Mucosa of stomach (tissue), 1 donor: Measurements from ENCODE around the gene OR52B2.

ENCODE experiments used
- H3K27me3 ChIP-seq: one replicate; pipeline ENCODE4 v1.7.0; 2013; ENCODE audit warnings: mild to moderate bottlenecking, low read length; ENCODE audit not compliant: control insufficient read depth, insufficient read depth
- H3K36me3 ChIP-seq: one replicate; pipeline ENCODE4 v1.7.0; 2013; ENCODE audit warnings: low read length; ENCODE audit not compliant: control insufficient read depth, insufficient read depth
- H3K4me1 ChIP-seq: one replicate; pipeline ENCODE4 v1.7.0; 2013; ENCODE audit warnings: mild to moderate bottlenecking, low read length; ENCODE audit not compliant: control insufficient read depth, insufficient read depth
- H3K4me3 ChIP-seq: one replicate; pipeline ENCODE4 v1.7.0; 2013; ENCODE audit warnings: low read length
- H3K9ac ChIP-seq: one replicate; pipeline ENCODE4 v1.7.0; 2013; ENCODE audit warnings: mild to moderate bottlenecking, low read length, moderate library complexity
- H3K9me3 ChIP-seq: one replicate; pipeline ENCODE4 v1.7.0; 2013; ENCODE audit warnings: mild to moderate bottlenecking, low read length, moderate library complexity; ENCODE audit not compliant: control insufficient read depth
- donor health status: Pancreatic carcinoma.

OR52B2 gene

GRCh38 chr11:6170226-6170625 is at the start of gene OR52B2:
Gene OR52B2, minus strand, starts transcription at chr11:6170326. Its CDS starts 0 bp downstream, at chr11:6170326.
- H3K27me3 ChIP-seq, result no peaks in the 10 kb centered on the region

GRCh38 chr11:6219359-6219758 is 49.2 kb upstream of the OR52B2 start:
- no peaks in the 10 kb centered on the region for H3K9me3 ChIP-seq
- H3K4me3 ChIP-seq, result no peak overlapping the region
- H3K27me3 ChIP-seq, result no peaks in the 10 kb centered on the region
- H3K9ac ChIP-seq, result no peak overlapping the region
- H3K36me3 ChIP-seq, result peaks cover 13% of the 10 kb centered on the region
- peaks cover 11% of the 10 kb centered on the region for H3K4me1 ChIP-seq

More at GRCh38 chr11:6170226-6170625, at the start of gene OR52B2:
- Histone ChIP-seq H3K4me3 (no peak within 1 kb of the TSS), H3K9me3 (no peaks in the 10 kb centered on the region), H3K9ac (no peak within 1 kb of the TSS), H3K36me3 (no peaks in the 10 kb centered on the region), H3K4me1 (no peaks in the 10 kb centered on the region)

- Histone ChIP-seq H3K36me3 (peaks cover 22% of the 10 kb centered on the region), H3K9ac (no peak overlapping the region), H3K9me3 (no peaks in the 10 kb centered on the region), H3K27me3 (no peaks in the 10 kb centered on the region), H3K4me1 (peaks cover 11% of the 10 kb centered on the region), H3K4me3 (no peak overlapping the region)
Observed at GRCh38 chr11:6217722-6218121, 47.6 kb upstream of the OR52B2 start.

DNA sequence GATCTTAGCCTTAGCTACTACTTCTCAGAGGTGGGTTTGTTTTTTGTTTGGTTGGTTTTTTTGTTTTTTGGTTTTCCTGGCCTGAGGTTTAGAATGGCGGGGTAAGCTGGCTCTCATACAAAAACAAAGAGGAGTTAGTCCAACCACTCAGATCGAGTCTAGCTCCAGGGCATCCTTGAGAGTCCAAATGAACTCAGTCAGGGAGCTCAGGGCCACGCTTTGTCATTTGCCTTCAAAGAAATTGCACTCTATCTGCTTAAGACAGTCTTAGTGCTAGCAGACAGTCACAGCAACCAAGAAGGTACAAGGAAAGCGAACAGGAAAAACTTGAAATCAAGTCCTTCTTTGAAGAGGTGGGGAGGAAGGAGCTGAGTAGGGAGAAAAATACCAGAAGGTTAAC is 46.4 kb upstream of the OR52B2 start:
- no peak overlapping the region for H3K4me3 ChIP-seq
- H3K9ac ChIP-seq, result no peak overlapping the region
- no peaks in the 10 kb centered on the region for H3K9me3 ChIP-seq
- peaks cover 11% of the 10 kb centered on the region for H3K4me1 ChIP-seq
- peaks cover 22% of the 10 kb centered on the region for H3K36me3 ChIP-seq
- H3K27me3 ChIP-seq, result no peaks in the 10 kb centered on the region

DNA sequence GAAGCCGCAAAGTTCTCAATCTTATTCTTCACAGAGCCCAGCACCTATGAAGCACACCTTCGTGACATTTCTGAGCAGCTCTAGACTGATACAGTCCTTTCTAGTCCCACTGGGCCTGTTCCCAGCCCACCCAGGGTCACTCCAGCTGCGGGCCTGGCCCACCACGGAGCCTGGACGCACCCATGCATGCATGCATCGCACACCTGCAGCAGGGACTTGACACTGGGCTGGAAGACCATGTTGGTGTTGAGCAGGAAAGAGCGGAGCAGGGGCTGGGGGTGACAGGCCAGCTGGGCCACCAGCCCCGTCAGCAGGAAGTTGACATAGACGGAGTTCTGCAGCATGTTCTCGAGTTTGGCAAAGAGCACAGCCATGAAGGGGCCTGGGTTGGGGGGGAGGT is 44.4 kb upstream of the OR52B2 start:
- Histone ChIP-seq H3K4me3 (no peak overlapping the region), H3K4me1 (peaks cover 6% of the 10 kb centered on the region), H3K9me3 (no peaks in the 10 kb centered on the region), H3K27me3 (no peaks in the 10 kb centered on the region), H3K9ac (no peak overlapping the region), H3K36me3 (peaks cover 22% of the 10 kb centered on the region)

DNA sequence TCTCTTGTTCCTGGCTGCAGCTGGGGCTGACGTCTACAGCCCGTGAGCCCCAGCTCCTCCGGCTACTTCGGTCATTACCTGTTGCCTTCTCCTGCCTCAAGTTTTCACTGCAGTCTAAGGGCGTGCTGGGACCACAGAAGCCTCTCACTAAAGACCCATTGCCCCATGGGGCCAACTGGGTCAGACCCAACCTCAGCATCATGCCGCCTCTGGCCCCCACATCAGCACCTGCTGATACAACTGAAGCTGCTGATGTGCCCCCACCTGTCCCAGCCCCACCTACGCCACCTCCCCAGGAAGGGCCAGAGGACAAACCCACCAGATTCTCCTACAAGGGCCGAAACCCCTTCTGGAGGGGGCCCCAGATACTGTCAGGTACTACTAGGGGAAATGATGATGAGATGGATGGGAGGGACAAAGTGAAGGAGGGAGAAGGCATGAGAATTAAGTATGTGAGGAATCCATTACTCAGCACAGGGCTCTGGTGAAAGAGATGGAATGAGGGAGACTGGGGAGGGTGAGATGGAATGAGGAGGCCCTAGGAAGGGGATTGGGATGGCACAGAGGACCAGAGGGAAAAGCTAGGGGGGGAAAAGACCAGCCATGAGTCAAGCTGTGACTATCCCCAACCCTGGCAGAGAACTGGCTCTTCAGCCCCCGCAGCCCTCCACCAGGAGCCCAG is 40.3 kb upstream of the OR52B2 start:
- Histone ChIP-seq H3K27me3 (no peaks in the 10 kb centered on the region), H3K9ac (no peak overlapping the region), H3K36me3 (peaks cover 12% of the 10 kb centered on the region), H3K4me1 (no peaks in the 10 kb centered on the region), H3K9me3 (no peaks in the 10 kb centered on the region), H3K4me3 (no peak overlapping the region)

GRCh38 chr11:6209801-6210200 is 39.7 kb upstream of the OR52B2 start:
- no peaks in the 10 kb centered on the region for H3K9me3 ChIP-seq
- H3K9ac ChIP-seq, result no peak overlapping the region
- no peaks in the 10 kb centered on the region for H3K4me1 ChIP-seq
- H3K36me3 ChIP-seq, result peaks cover 12% of the 10 kb centered on the region
- H3K4me3 ChIP-seq, result no peak overlapping the region
- H3K27me3 ChIP-seq, result no peaks in the 10 kb centered on the region

DNA sequence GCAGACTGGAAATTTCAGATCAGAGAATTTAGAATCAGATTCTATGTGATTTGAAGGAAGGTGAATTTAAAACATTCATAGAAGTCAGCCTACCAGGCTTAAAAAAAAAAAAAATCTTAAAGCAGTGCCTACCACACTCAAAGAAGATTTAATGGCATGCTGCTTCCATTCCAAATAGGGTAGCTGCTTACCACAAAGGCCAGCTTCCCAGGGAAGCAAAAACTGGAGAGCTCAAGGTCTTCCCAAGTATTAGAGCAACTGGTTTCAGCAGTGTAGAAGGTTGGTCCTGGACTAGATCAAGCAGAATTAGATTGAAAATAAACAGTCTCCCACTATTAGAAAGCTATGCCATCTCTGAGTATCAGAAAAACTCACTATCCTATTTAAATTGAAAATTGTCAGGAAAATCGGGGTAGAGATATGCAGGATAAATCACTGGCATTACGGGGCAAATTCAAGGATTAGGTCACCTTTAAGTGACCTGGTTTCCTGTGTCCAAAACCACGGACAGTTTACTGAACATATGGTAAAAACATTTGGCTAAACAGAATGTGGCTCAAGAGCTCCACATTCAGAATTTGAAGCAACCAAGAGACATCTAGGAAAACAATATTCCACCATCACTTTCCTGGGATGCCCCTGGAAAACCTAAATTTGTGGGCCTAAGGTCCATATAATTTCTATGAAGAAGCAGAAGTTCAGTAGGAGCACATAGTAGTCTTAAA is 36.5 kb upstream of the OR52B2 start:
- Histone ChIP-seq H3K36me3 (no peaks in the 10 kb centered on the region), H3K9ac (no peak overlapping the region), H3K4me3 (no peak overlapping the region), H3K27me3 (no peaks in the 10 kb centered on the region), H3K4me1 (no peaks in the 10 kb centered on the region), H3K9me3 (no peaks in the 10 kb centered on the region)

DNA sequence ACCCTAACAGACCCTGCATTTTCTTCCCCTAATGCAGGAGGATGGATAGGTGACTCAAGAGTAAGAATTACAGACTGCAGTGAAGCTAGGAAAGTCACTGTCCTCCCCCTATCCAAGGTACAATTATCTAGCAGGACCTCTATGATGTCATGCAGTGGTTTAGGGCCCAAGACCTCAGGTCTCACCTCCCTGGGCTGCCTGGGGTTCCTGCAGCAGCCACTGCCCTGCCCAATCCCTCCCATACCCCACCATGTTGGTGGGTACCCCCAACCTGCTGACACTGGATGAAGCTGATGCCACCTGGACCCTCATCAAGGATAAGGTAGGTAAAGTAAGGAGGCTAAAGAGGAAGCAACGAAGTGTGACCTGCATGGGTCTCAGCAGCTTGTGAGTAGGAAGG is 35.2 kb upstream of the OR52B2 start, which contains the start of gene C11orf42:
C11orf42 (plus strand) TSS at position 192 of the 400 bp plus-strand sequence; CDS start at position 251, 59 bp downstream.
- Histone ChIP-seq H3K9me3 (no peaks in the 10 kb centered on the region), H3K36me3 (no peaks in the 10 kb centered on the region), H3K9ac (no peak within 1 kb of the TSS), H3K4me1 (no peaks in the 10 kb centered on the region), H3K27me3 (no peaks in the 10 kb centered on the region), H3K4me3 (no peak within 1 kb of the TSS)

GRCh38 chr11:6204706-6205105 is 34.6 kb upstream of the OR52B2 start:
- no peaks in the 10 kb centered on the region for H3K27me3 ChIP-seq
- no peaks in the 10 kb centered on the region for H3K9me3 ChIP-seq
- H3K4me3 ChIP-seq, result no peak overlapping the region
- no peaks in the 10 kb centered on the region for H3K4me1 ChIP-seq
- H3K36me3 ChIP-seq, result no peaks in the 10 kb centered on the region
- no peak overlapping the region for H3K9ac ChIP-seq

GRCh38 chr11:6203327-6203726 is 33.2 kb upstream of the OR52B2 start:
- Histone ChIP-seq H3K4me3 (no peak overlapping the region), H3K9me3 (no peaks in the 10 kb centered on the region), H3K36me3 (no peaks in the 10 kb centered on the region)

GRCh38 chr11:6202041-6202440 is 31.9 kb upstream of the OR52B2 start:
- no peaks in the 10 kb centered on the region for H3K9me3 ChIP-seq
- no peaks in the 10 kb centered on the region for H3K36me3 ChIP-seq
- no peaks in the 10 kb centered on the region for H3K4me1 ChIP-seq
- no peaks in the 10 kb centered on the region for H3K27me3 ChIP-seq
- no peak overlapping the region for H3K4me3 ChIP-seq
- H3K9ac ChIP-seq, result no peak overlapping the region

More at GRCh38 chr11:6203327-6203726, 33.2 kb upstream of the OR52B2 start:
- Histone ChIP-seq H3K9ac (no peak overlapping the region), H3K27me3 (no peaks in the 10 kb centered on the region), H3K4me1 (no peaks in the 10 kb centered on the region)
